ENCODE data around the gene ALOX15.
"Not testable (repeated sequence)": the region's sequence is repeated elsewhere in the genome, so short reads cannot be mapped to it uniquely, and the experiment has no call there.

Gene ALOX15

GRCh38 chr17:4645642-4646041, 4.2 kb upstream of the ALOX15 start:
- DNase-seq = no peak

- no peak for DNase-seq
These were observed 2.2 kb upstream of the ALOX15 start for GRCh38 chr17:4643676-4644075.

GRCh38 chr17:4642286-4642685, 808 bp upstream of the ALOX15 start:
- DNase-seq = no peak

GRCh38 chr17:4640569-4641188, 799 bp downstream of the ALOX15 start:
- DNase-seq = not testable (repeated sequence)

GRCh38 chr17:4639301-4640059, 2.0 kb downstream of the ALOX15 start:
- DNase-seq = not testable (repeated sequence)

- DNase-seq = not testable (repeated sequence)
These were observed 2.7 kb downstream of the ALOX15 start for GRCh38 chr17:4638766-4639165.

GRCh38 chr17:4636474-4637100, 4.9 kb downstream of the ALOX15 start:
- DNase-seq = no peak

GRCh38 chr17:4635823-4636375, 5.6 kb downstream of the ALOX15 start:
- DNase-seq = no peak

- DNase-seq = no peak
These were observed 6.5 kb downstream of the ALOX15 start for GRCh38 chr17:4634976-4635375.

- DNase-seq = no peak
These were observed 7.8 kb downstream of the ALOX15 start for GRCh38 chr17:4633643-4634042.

- DNase-seq = no peak
These were observed 8.9 kb downstream of the ALOX15 start for GRCh38 chr17:4632581-4632920.

- DNase-seq = no peak
These were observed 9.5 kb downstream of the ALOX15 start for GRCh38 chr17:4631836-4632580.

- DNase-seq = no peak
These were observed 10.0 kb downstream of the ALOX15 start for GRCh38 chr17:4631431-4631830.

GRCh38 chr17:4626734-4627256, 14.7 kb downstream of the ALOX15 start:
- DNase-seq = no peak

- DNase-seq = no peak
These were observed 16.3 kb downstream of the ALOX15 start for GRCh38 chr17:4625181-4625617.

- DNase-seq = not testable (repeated sequence)
These were observed 17.0 kb downstream of the ALOX15 start for GRCh38 chr17:4624451-4624911.

- DNase-seq = no peak
These were observed 18.2 kb downstream of the ALOX15 start for GRCh38 chr17:4623249-4623648.

GRCh38 chr17:4622375-4622774, 19.1 kb downstream of the ALOX15 start:
- DNase-seq = no peak

GRCh38 chr17:4620531-4621101, 20.9 kb downstream of the ALOX15 start:
- no peak for DNase-seq

- DNase-seq = no peak
These were observed 23.7 kb downstream of the ALOX15 start for GRCh38 chr17:4617590-4618351.

- no peak for DNase-seq
These were observed 24.4 kb downstream of the ALOX15 start for GRCh38 chr17:4617090-4617489.

- DNase-seq = no peak
These were observed 25.0 kb downstream of the ALOX15 start for GRCh38 chr17:4616476-4616875.
